Type B pancreatic cell (in vitro differentiated cells): Measurements from ENCODE around the gene HCLS1. TPM values are rescaled to one million over a fixed set of nuclear protein-coding genes. Genes with fewer than 3 reads are reported as not detected.

Experiments used
- DNase-seq: peaks from one replicate; pipeline ENCODE4 v3.0.0; 2021; ENCODE audit warnings: mixed read lengths; ENCODE audit not compliant: unreplicated experiment; ENCODE audit errors: extremely low spot score
- H3K27ac Mint-ChIP-seq: 2 replicates; pipeline ENCODE4 v1.8.0; 2021; ENCODE audit warnings: mild to moderate bottlenecking, mixed read lengths
- H3K27me3 Mint-ChIP-seq: 2 replicates; pipeline ENCODE4 v1.8.0; 2021; ENCODE audit warnings: mixed read lengths
- H3K36me3 Mint-ChIP-seq: 2 replicates; pipeline ENCODE4 v1.8.0; 2021; ENCODE audit warnings: mixed read lengths
- H3K4me1 Mint-ChIP-seq: one replicate; pipeline ENCODE4 v1.8.0; 2021; ENCODE audit warnings: mixed read lengths; ENCODE audit not compliant: unreplicated experiment
- H3K4me3 Mint-ChIP-seq: 2 replicates; pipeline ENCODE4 v1.8.0; 2021; ENCODE audit warnings: mild to moderate bottlenecking, mixed read lengths
- H3K9me3 Mint-ChIP-seq: 2 replicates; pipeline ENCODE4 v1.8.0; 2021; ENCODE audit warnings: mixed read lengths
- long read RNA-seq: library from polyadenylated mRNA; unstranded; transcript quantifications from one replicate; pipeline ENCODE4 v2.0.0, GENCODE V29; 2020
- total RNA-seq: library from RNA; stranded (reverse); gene quantifications from 2 replicates; pipeline ENCODE4 v1.2.1, GENCODE V29; 2021; ENCODE audit warnings: low replicate concordance
- TF ChIP-seq, protein P1 (sequence below): fragments of 200-600 bp; sonication (generic); conservative IDR thresholded peaks from 2 replicates; pipeline ENCODE4 v1.5.0; 2021; ENCODE audit warnings: antibody characterized with exemption, mild to moderate bottlenecking

Gene HCLS1, protein sequence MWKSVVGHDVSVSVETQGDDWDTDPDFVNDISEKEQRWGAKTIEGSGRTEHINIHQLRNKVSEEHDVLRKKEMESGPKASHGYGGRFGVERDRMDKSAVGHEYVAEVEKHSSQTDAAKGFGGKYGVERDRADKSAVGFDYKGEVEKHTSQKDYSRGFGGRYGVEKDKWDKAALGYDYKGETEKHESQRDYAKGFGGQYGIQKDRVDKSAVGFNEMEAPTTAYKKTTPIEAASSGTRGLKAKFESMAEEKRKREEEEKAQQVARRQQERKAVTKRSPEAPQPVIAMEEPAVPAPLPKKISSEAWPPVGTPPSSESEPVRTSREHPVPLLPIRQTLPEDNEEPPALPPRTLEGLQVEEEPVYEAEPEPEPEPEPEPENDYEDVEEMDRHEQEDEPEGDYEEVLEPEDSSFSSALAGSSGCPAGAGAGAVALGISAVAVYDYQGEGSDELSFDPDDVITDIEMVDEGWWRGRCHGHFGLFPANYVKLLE
- 5.9 and 6.0 TPM in 2 replicates for total RNA-seq
- long read RNA-seq, transcript HCLS1-201 (14 exons, 2,000 nt): major isoform, 12 of 13 reads
- long read RNA-seq, partial matches to known transcripts: 1 of 13 reads
- long read RNA-seq, other reads (novel, unspliced or antisense): 0 of 13 reads

GRCh38 chr3:121660356-121661171, at the start of gene HCLS1:
Gene HCLS1, minus strand, starts transcription at chr3:121660903. Its CDS starts 2,556 bp downstream, at chr3:121658347.
- H3K27ac Mint-ChIP-seq: peak within 1 kb of the TSS; percentile 91
- no peaks in the 10 kb centered on the region for H3K9me3 Mint-ChIP-seq
- TF ChIP-seq, protein P1, sequence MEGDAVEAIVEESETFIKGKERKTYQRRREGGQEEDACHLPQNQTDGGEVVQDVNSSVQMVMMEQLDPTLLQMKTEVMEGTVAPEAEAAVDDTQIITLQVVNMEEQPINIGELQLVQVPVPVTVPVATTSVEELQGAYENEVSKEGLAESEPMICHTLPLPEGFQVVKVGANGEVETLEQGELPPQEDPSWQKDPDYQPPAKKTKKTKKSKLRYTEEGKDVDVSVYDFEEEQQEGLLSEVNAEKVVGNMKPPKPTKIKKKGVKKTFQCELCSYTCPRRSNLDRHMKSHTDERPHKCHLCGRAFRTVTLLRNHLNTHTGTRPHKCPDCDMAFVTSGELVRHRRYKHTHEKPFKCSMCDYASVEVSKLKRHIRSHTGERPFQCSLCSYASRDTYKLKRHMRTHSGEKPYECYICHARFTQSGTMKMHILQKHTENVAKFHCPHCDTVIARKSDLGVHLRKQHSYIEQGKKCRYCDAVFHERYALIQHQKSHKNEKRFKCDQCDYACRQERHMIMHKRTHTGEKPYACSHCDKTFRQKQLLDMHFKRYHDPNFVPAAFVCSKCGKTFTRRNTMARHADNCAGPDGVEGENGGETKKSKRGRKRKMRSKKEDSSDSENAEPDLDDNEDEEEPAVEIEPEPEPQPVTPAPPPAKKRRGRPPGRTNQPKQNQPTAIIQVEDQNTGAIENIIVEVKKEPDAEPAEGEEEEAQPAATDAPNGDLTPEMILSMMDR: no peak
- H3K27me3 Mint-ChIP-seq: no peaks in the 10 kb centered on the region
- no peaks in the 10 kb centered on the region for H3K4me1 Mint-ChIP-seq
- H3K4me3 Mint-ChIP-seq: peak within 1 kb of the TSS; percentile 31
- no peak for DNase-seq
- peaks cover 18% of the 10 kb centered on the region for H3K36me3 Mint-ChIP-seq

DNA sequence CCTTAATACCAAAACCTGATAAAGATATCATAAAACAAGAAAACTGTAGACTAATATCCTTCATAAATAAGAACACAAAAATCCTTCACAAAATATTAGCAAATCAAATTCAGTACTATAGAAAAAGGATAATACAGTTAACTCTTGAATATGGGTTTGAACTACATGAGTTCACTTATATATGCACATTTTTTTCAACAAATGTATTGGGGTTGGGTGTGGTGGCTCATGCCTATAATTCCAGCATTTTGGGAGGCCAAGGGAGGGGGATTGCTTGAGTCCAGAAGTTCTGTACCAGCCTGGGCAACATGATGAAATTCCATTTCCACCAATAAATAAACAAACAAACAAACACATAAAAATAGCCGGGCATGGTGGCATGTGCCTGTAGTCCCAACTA, 49.6 kb upstream of the HCLS1 start:
- no peaks in the 10 kb centered on the region for H3K4me1 Mint-ChIP-seq
- no peaks in the 10 kb centered on the region for H3K9me3 Mint-ChIP-seq
- peaks cover 36% of the 10 kb centered on the region for H3K36me3 Mint-ChIP-seq
- H3K4me3 Mint-ChIP-seq: no peak overlapping the region
- H3K27me3 Mint-ChIP-seq: no peaks in the 10 kb centered on the region
- TF ChIP-seq, protein P1: no peak
- no peak for DNase-seq
- no peak overlapping the region for H3K27ac Mint-ChIP-seq

- H3K9me3 Mint-ChIP-seq: no peaks in the 10 kb centered on the region
- TF ChIP-seq, protein P1: no peak
- H3K27ac Mint-ChIP-seq: no peak overlapping the region
- peaks cover 38% of the 10 kb centered on the region for H3K36me3 Mint-ChIP-seq
- H3K4me3 Mint-ChIP-seq: no peak overlapping the region
- DNase-seq: no peak
- no peaks in the 10 kb centered on the region for H3K4me1 Mint-ChIP-seq
- no peaks in the 10 kb centered on the region for H3K27me3 Mint-ChIP-seq
Observed at GRCh38 chr3:121707531-121708273, 47.0 kb upstream of the HCLS1 start.

DNA sequence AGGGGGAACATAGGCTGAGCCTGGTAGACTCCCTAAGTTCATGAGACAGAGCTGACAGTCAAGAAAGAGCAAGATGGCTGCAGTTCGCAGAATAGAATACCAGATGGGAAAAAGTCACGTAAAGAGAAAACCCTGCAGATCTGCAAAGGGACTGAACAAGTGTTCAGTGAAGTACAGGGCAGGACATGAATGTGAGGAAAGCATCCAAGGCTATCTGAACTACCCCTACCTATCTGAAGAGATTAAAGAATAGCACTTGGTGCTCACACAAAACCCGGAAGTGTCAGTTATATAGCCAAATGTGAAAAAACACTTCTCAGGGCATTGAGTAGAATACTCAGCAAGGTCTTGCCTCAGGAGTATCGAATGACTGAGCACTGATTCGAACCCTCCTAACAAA, 44.8 kb upstream of the HCLS1 start:
- DNase-seq: no peak
- TF ChIP-seq, protein P1: no peak
- Mint-ChIP-seq H3K9me3 (no peaks in the 10 kb centered on the region), H3K27me3 (no peaks in the 10 kb centered on the region), H3K4me3 (no peak overlapping the region), H3K27ac (no peak overlapping the region), H3K36me3 (peaks cover 38% of the 10 kb centered on the region), H3K4me1 (no peaks in the 10 kb centered on the region)

DNA sequence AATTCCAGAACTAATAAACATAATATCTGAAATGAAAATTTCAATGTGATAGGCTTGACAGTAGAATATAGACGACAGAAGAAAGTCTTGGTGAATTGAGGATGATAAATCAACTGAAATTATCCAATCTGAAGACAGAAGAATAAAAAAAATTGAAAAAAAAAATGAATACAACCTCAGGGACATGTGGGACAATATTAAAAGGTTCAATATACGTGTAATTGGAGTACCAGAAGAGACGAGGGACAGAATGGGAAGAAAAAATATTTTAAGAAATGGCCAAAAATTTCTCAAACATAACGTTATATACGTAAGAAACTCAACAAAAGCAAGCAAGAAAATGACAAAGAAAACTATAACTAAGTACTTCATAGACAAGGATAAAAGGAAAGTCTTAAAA, 43.3 kb upstream of the HCLS1 start:
- peaks cover 36% of the 10 kb centered on the region for H3K36me3 Mint-ChIP-seq
- H3K9me3 Mint-ChIP-seq: no peaks in the 10 kb centered on the region
- no peak for DNase-seq
- H3K27me3 Mint-ChIP-seq: no peaks in the 10 kb centered on the region
- no peak overlapping the region for H3K27ac Mint-ChIP-seq
- TF ChIP-seq, protein P1: no peak
- no peaks in the 10 kb centered on the region for H3K4me1 Mint-ChIP-seq
- H3K4me3 Mint-ChIP-seq: no peak overlapping the region
